NCI-H774 (cell line): ENCODE data around the gene ANKRD24.
"Not testable (repeated sequence)": the region's sequence is repeated elsewhere in the genome, so short reads cannot be mapped to it uniquely, and the experiment has no call there.

Experiments
- DNase-seq: peaks from one replicate; lab custom pipeline; 2025; lab: John Stamatoyannopoulos, UW

ANKRD24 gene

GRCh38 chr19:4267901-4268815 lies 85.7 kb downstream of the ANKRD24 start:
- no peak for DNase-seq

GRCh38 chr19:4268816-4269430 lies 86.4 kb downstream of the ANKRD24 start:
- DNase-seq = no peak

- DNase-seq = no peak
Observed at GRCh38 chr19:4272894-4273293, 90.4 kb downstream of the ANKRD24 start.

GRCh38 chr19:4274321-4274686 lies 91.8 kb downstream of the ANKRD24 start:
- not testable (repeated sequence) for DNase-seq
